OCI-M2 (cell line): ENCODE data around the gene TIGIT.
"Not testable (repeated sequence)": the region's sequence is repeated elsewhere in the genome, so short reads cannot be mapped to it uniquely, and the experiment has no call there.

Experiments
- DNase-seq: peaks from one replicate; lab custom pipeline; 2025; ENCODE audit not compliant: unreplicated experiment; lab: John Stamatoyannopoulos, UW

Gene TIGIT

GRCh38 chr3:114293838-114294535 is at the start of gene TIGIT:
TSS of gene TIGIT (plus strand) at chr3:114294028. CDS start at chr3:114294062, 34 bp downstream.
- DNase-seq = no peak

- DNase-seq = no peak
These were observed 40.9 kb upstream of the TIGIT start for GRCh38 chr3:114252954-114253353.

- DNase-seq = no peak
These were observed 40.3 kb upstream of the TIGIT start for GRCh38 chr3:114253505-114253904.

- no peak for DNase-seq
These were observed 34.3 kb upstream of the TIGIT start for GRCh38 chr3:114259566-114259965.

- no peak for DNase-seq
These were observed 33.7 kb upstream of the TIGIT start for GRCh38 chr3:114260152-114260551.

GRCh38 chr3:114270019-114270418 is 23.8 kb upstream of the TIGIT start:
- DNase-seq = no peak

- no peak for DNase-seq
These were observed 21.6 kb upstream of the TIGIT start for GRCh38 chr3:114272271-114272670.

GRCh38 chr3:114274929-114275328 is 18.9 kb upstream of the TIGIT start:
- DNase-seq = no peak

GRCh38 chr3:114276856-114277255 is 17.0 kb upstream of the TIGIT start:
- not testable (repeated sequence) for DNase-seq

GRCh38 chr3:114284644-114285043 is 9.2 kb upstream of the TIGIT start:
- DNase-seq = no peak

- DNase-seq = no peak
These were observed 8.1 kb upstream of the TIGIT start for GRCh38 chr3:114285648-114286230.

- no peak for DNase-seq
These were observed 7.6 kb upstream of the TIGIT start for GRCh38 chr3:114286266-114286665.

GRCh38 chr3:114290911-114291901 is 2.6 kb upstream of the TIGIT start:
- no peak for DNase-seq

- DNase-seq = no peak
These were observed 1.2 kb downstream of the TIGIT start for GRCh38 chr3:114294940-114295480.

- DNase-seq = no peak
These were observed 2.1 kb downstream of the TIGIT start for GRCh38 chr3:114295946-114296345.

GRCh38 chr3:114299421-114299820 is 5.6 kb downstream of the TIGIT start:
- DNase-seq = no peak

GRCh38 chr3:114299941-114300624 is 6.3 kb downstream of the TIGIT start:
- DNase-seq = no peak

- no peak for DNase-seq
These were observed 13.5 kb downstream of the TIGIT start for GRCh38 chr3:114307222-114307830.

- no peak for DNase-seq
These were observed 14.0 kb downstream of the TIGIT start for GRCh38 chr3:114307832-114308231.

- no peak for DNase-seq
These were observed 14.5 kb downstream of the TIGIT start for GRCh38 chr3:114308377-114308776.
